Type B pancreatic cell (in vitro differentiated cells): ENCODE data around the gene SCYGR7. TPM values are rescaled to one million over a fixed set of nuclear protein-coding genes. Genes with fewer than 3 reads are reported as not detected.
"Not testable (repeated sequence)": the region's sequence is repeated elsewhere in the genome, so short reads cannot be mapped to it uniquely, and the experiment has no call there.

ENCODE experiments used
- DNase-seq: peaks from one replicate; pipeline ENCODE4 v3.0.0; 2021; ENCODE audit warnings: mixed read lengths; ENCODE audit not compliant: unreplicated experiment; ENCODE audit errors: extremely low spot score
- H3K27ac Mint-ChIP-seq: 2 replicates; pipeline ENCODE4 v1.8.0; 2021; ENCODE audit warnings: mild to moderate bottlenecking, mixed read lengths
- H3K27me3 Mint-ChIP-seq: 2 replicates; pipeline ENCODE4 v1.8.0; 2021; ENCODE audit warnings: mixed read lengths
- H3K36me3 Mint-ChIP-seq: 2 replicates; pipeline ENCODE4 v1.8.0; 2021; ENCODE audit warnings: mixed read lengths
- H3K4me1 Mint-ChIP-seq: one replicate; pipeline ENCODE4 v1.8.0; 2021; ENCODE audit warnings: mixed read lengths; ENCODE audit not compliant: unreplicated experiment
- H3K4me3 Mint-ChIP-seq: 2 replicates; pipeline ENCODE4 v1.8.0; 2021; ENCODE audit warnings: mild to moderate bottlenecking, mixed read lengths
- H3K9me3 Mint-ChIP-seq: 2 replicates; pipeline ENCODE4 v1.8.0; 2021; ENCODE audit warnings: mixed read lengths
- CTCF ChIP-seq: fragments of 200-600 bp; sonication (generic); conservative IDR thresholded peaks from 2 replicates; pipeline ENCODE4 v1.5.0; 2021; ENCODE audit warnings: antibody characterized with exemption, mild to moderate bottlenecking
- total RNA-seq: library from RNA; stranded (reverse); gene quantifications from 2 replicates; pipeline ENCODE4 v1.2.1, GENCODE V29; 2021; ENCODE audit warnings: low replicate concordance

SCYGR7 gene
- total RNA-seq, 1 donor from 2014 or later: not detected

- no peak for DNase-seq
- Mint-ChIP-seq H3K4me3 (peak overlapping the region; percentile 57), H3K9me3 (no peaks in the 10 kb centered on the region), H3K36me3 (no peaks in the 10 kb centered on the region), H3K27me3 (peaks cover 16% of the 10 kb centered on the region), H3K27ac (peak overlapping the region; percentile 30), H3K4me1 (no peaks in the 10 kb centered on the region)
- no peak for TF ChIP-seq CTCF
These were observed 11.6 kb upstream of the SCYGR7 start for GRCh38 chr2:227716501-227716900.

GRCh38 chr2:227717687-227718567, 10.2 kb upstream of the SCYGR7 start, which contains the start of gene SLC19A3:
SLC19A3 (minus strand) TSS chr2:227718028; CDS start chr2:227702318, 15,710 bp downstream.
- Mint-ChIP-seq H3K4me3 (peak within 1 kb of the TSS; percentile 87), H3K4me1 (peaks cover 3% of the 10 kb centered on the region), H3K27ac (peak within 1 kb of the TSS; percentile 29), H3K27me3 (peaks cover 16% of the 10 kb centered on the region), H3K36me3 (no peaks in the 10 kb centered on the region), H3K9me3 (no peaks in the 10 kb centered on the region)
- DNase-seq: peak; percentile 77
- no peak for TF ChIP-seq CTCF

GRCh38 chr2:227719641-227720040, 8.5 kb upstream of the SCYGR7 start:
- Mint-ChIP-seq H3K9me3 (no peaks in the 10 kb centered on the region), H3K36me3 (no peaks in the 10 kb centered on the region)

GRCh38 chr2:227720680-227721079, 7.5 kb upstream of the SCYGR7 start:
- DNase-seq: no peak

More at GRCh38 chr2:227719641-227720040, 8.5 kb upstream of the SCYGR7 start:
- DNase-seq: no peak
- H3K4me1 Mint-ChIP-seq: peaks cover 4% of the 10 kb centered on the region
- H3K27me3 Mint-ChIP-seq: peaks cover 16% of the 10 kb centered on the region
- no peak overlapping the region for H3K4me3 Mint-ChIP-seq
- H3K27ac Mint-ChIP-seq: no peak overlapping the region
- no peak for TF ChIP-seq CTCF

GRCh38 chr2:227722821-227723220, 5.3 kb upstream of the SCYGR7 start:
- not testable (repeated sequence) for H3K4me3 Mint-ChIP-seq

More at GRCh38 chr2:227720680-227721079, 7.5 kb upstream of the SCYGR7 start:
- Mint-ChIP-seq H3K36me3 (no peaks in the 10 kb centered on the region), H3K9me3 (no peaks in the 10 kb centered on the region), H3K4me1 (peaks cover 4% of the 10 kb centered on the region), H3K27ac (no peak overlapping the region), H3K27me3 (peaks cover 16% of the 10 kb centered on the region), H3K4me3 (no peak overlapping the region)
- TF ChIP-seq CTCF: no peak

GRCh38 chr2:227724394-227725039, 3.6 kb upstream of the SCYGR7 start, which contains the start of gene SCYGR6:
SCYGR6 (minus strand) TSS chr2:227724757; CDS start chr2:227724757, 0 bp downstream.
- no peaks in the 10 kb centered on the region for H3K27me3 Mint-ChIP-seq
- peaks cover 4% of the 10 kb centered on the region for H3K4me1 Mint-ChIP-seq
- DNase-seq: no peak
- no peak within 1 kb of the TSS for H3K27ac Mint-ChIP-seq
- no peaks in the 10 kb centered on the region for H3K9me3 Mint-ChIP-seq
- no peak for TF ChIP-seq CTCF
- no peaks in the 10 kb centered on the region for H3K36me3 Mint-ChIP-seq
- H3K4me3 Mint-ChIP-seq: no peak within 1 kb of the TSS

More at GRCh38 chr2:227722821-227723220, 5.3 kb upstream of the SCYGR7 start:
- H3K36me3 Mint-ChIP-seq, H3K27me3 Mint-ChIP-seq, H3K27ac Mint-ChIP-seq, DNase-seq, H3K4me1 Mint-ChIP-seq, H3K9me3 Mint-ChIP-seq: not testable (repeated sequence)
